GM18873 (cell line): ENCODE data around the gene ADGRV1.
"Not testable (repeated sequence)": the region's sequence is repeated elsewhere in the genome, so short reads cannot be mapped to it uniquely, and the experiment has no call there.

Source experiments
- ATAC-seq: cut with Tn5 transposase; IDR thresholded peaks from one replicate; pipeline ENCODE4 v1.9.1; 2021; ENCODE audit warnings: mild to moderate bottlenecking, moderate library complexity, moderate number of reproducible peaks; ENCODE audit not compliant: unreplicated experiment, low FRiP score

Gene ADGRV1

DNA sequence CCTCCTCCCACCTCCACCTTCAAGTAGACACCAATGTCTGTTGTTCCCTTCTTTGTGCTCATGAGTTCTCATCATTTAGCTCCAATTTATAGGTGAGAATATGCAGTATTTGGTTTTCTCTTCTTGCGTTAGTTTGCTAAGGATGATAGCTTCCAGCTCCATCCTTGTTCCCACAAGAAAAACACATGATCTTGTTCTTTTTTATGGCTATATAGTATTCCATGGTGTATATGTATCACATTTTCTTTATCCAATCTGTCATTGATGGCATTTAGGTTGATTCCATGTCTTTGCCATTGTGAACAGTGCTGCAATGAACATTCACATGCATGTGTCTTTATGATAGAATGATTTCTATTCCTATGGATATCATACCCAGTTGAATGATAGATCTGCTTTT, 454.3 kb downstream of the ADGRV1 start:
- ATAC-seq, result not testable (repeated sequence)

DNA sequence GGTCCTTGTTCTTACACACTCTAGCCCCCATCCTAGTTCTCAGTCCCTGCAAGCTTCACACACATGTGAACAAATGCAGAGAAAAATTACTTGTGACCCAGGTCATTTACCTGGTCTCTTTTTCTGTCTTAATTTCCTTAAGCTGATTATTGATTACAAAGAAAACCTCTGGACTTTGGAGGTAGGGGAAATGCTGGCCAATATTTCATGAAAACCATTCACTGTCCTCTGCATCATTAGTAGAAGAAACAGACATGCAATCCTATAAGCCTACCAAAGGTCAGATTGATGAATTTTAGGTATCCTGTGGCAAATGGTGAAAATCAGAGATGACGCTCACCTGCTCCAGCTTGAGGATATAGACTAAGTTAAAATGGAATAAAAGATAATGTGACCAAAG, 457.7 kb downstream of the ADGRV1 start:
- ATAC-seq, result no peak

DNA sequence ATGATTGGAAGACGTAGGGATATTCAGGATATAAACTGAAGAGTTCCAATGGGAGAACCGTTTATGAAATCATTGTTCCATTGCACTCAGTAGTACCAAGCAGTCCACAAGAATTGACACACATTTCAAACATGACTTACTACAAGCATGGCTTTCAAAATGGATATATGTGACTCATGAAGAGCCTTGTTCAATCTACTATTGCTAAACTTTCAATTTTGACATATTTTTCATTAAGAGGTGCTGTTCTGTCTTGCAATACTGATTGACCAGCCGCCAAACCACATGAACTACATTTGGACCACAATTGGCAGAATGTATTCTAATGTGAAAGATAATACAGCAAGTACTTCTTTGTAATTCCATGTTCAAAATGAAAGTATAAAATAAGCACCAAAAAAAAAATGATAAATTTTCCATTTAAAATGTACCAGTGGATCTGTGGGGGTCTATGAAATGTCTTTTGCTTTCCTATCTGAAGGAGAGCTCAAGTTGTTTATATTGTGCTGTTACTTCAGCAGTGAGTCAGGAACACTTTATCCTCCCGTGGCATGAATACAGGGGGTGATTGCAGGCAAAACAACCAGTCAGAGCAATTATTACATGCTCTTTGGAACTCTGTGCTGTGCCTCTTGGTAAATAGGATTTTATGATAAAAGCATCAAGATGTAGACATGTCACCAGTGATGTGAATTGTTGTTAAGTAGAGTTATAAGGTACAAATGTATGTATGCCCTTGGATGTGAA, 458.5 kb downstream of the ADGRV1 start:
- ATAC-seq, result no peak

DNA sequence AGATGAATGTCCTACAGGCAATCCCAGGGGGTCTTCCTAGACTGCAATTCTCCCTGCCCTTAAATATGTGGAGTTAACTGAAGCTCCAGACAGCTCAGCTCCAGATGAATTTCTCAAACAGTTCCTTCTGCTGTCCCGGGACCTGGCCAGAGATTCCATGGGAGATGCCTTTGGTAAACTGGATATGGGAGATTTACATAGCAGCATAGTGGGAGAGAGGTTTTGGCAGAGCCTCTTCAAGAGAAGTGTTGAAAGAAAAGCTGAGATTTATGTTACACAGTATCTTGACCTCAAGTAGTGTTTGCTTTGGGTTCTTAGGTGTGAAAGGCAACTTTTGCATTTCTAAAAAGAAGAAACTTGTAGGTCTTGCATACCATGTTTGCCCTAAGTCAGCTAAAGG, 459.6 kb downstream of the ADGRV1 start:
- ATAC-seq, result no peak

DNA sequence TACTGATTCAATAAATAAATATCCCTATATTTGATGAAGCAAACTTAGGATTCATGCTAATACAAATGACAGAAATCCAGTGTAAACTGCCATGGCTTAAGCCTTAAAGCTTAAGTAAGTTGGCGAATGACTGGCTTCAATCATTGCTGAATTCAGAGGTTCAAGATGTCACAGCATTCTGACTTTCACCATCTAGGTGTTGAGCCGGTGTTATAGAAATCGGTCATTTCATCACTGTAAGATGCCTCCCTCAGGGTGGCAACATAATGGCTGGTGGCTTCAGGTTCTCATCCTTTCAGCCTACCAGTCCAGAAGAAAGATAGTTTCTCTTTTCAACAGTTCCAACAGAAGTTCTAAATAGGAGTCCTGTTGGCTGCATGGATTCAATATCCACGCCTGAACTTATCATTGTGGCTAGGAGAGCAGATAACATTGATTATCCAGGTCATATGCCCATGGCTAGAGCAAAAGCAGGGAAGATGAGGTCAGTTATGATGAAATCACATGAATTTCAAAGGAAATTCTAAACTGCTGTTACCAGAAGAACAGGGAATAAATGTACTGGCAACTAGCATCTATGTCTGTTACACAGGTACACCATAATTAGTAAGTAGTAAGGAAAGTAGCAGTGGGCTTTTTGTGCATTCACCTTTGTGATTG, 460.2 kb downstream of the ADGRV1 start:
- ATAC-seq, result no peak

DNA sequence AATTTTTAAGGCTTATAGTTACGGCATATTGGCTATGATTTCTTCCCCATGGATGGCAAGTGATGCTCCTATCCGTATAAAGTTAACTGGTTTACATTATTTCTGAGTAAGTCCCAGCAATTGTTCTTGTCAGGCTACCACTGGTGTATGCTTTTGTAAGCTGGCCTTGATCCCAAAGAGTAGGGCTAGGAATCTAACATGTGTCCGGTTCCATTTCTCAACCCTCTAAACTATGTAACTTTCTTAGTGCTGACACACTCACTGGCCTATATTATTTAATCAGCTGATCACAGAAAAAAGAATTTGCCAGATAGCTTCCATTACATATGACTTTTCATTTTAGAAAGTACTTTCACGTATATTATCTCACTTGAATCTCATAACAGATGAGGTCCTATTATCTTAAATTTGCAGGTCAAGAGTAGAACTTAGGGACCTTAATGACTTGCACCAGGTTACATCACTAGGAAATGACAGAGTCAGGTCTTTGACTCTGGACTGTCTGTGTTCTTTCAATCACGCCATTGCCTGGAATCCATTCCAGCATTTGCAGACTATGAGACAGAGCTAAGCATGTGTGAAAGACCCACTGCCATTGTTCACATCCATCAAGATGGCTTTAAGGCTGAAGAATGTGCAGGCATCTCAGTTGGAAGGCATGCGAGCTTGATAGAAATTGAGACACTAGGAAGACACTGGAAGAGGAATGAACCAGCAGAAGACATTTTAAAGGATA, 461.6 kb downstream of the ADGRV1 start:
- ATAC-seq, result no peak

DNA sequence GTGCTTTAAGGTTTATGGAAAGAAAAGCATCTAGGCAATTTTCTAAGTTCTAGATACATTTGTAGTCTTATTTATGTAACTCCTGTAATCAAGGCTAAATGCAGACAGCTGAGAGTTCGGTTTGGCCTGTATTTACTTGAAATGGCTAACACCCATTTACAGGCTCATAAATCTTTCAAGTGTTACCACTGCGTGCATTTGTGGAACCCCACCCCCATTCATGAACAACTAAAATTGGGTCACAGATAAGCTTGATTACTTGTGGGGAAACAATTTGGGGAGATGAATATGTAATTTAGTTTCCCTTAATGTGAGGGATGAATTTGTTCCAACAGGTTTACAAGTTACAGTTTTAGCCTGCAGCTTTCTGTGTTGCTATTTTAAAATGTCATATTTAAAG, 463.9 kb downstream of the ADGRV1 start:
- ATAC-seq, result no peak

DNA sequence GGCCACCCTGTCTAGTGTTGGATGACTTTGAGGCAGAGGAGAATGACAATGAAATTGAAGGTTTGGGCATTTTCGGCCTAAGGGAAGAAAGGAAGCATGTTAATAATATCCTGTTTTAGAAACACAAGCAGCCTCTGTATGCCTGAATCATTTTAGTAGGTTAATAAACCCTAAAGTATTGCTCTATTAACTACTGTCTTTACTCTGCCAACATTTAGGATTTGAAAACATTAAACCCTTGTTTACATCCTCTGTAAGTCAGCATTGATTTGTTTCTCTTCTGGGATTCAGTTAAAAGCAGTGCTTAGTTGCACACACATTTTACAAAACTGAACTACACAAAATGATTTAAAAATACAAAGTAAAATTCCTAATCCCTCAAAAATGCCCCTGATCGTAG, 465.6 kb downstream of the ADGRV1 start:
- no peak for ATAC-seq

DNA sequence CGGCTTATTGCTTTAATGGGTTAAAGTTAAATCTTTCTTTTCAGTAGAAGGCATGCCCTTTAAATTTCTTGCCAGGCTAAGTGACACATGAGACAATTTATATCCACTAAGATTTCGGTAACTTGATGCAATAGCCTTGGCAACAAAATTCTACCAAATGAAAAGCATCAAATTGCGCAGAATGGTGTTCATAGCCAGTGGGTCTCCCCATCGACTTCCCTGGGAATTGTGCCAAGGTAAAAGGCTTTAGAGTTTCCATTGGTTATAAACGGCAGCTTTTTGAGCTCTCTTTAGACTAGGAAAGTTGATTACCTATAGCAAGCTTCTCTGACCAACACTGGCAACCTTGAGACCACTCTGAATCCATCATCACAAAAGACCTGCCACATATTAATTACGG, 466.1 kb downstream of the ADGRV1 start:
- ATAC-seq, result no peak

DNA sequence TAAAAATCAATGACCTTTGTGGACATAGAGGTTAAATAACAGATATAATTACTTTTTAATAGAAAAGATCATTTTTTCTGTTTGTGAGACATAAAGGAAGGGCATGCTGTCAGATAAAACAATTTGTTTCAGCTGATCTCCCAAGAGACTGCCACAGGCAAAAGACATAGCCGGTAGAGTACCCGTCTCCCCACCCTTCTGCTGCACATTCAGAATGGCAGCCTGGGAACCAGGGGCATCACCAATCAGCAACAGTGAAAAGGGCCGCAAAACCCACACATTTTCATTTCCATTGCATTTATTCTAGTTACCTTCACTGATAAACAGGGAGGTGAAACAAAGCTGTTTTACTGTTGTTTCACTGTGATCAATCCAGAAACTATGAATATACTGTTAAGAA, 466.9 kb downstream of the ADGRV1 start:
- ATAC-seq, result no peak

DNA sequence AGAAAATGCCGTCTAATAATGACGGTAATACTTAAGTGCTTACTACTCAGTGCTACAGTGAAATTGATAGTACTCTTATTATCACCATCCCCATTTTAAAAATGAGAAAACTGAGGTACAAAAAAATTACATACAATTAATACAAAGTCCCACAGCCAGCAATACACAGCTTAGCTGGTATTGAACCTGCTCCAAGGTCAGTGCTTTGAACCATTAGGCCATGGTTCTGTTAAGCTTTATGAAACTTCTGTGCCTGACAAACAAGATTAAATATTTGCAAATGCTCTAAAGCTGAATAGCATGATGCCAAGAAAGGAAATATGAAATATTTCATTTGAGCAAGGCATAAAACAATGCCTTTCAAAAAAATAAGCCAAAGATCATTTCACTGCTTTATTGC, 467.4 kb downstream of the ADGRV1 start:
- no peak for ATAC-seq

DNA sequence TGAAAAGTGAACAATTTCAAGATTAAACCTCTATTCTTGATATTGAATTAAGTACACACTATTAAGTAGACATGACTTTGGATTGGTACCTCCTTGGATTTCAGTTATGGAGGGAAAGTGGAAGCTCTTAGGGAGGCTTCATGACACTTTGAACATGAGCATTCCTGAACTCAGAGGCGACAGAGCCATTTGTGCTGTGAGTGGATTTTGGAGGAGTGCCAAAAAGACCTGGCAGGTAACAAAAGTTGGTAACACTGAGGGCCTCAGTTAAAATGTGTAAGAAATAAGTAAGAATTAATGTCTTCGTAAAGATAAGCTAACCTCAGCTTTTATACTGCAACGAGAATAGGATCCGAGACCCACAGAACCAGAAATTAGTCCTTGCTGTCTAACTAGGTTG, 467.9 kb downstream of the ADGRV1 start:
- no peak for ATAC-seq

DNA sequence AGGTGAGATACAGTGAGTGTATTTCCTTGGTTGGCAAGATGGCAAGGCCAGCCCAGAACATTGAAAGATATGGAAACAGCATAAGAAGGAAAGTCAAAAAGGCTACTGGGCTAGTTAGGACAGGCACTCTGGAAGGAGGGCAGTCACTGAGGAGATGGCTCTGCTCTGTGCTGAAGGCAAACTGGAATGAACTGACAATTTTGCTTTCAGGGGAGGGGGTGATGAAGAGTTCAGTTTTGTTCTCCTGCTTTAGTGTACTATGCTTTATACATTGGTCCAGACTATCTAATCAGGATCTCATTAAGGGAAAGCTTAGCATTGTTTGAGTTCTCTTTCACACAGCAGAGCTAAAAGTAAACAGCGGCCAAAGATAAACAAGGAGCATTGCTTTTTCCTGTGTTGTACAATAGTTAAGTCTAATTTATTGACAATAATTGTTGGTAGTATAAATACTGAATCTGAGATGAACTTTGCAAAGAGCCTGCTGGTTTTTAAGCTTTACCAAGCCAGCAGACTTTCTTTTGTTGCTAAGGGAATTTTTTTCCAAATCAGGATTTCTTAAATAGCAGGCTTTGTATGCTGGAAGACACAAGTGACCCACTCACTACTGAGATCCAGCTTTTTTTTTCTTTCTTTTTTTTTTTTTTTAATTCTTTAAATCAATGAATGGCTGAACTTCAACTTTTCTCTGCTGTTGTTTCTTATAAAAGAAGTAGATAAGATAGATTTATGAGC, 469.0 kb downstream of the ADGRV1 start:
- no peak for ATAC-seq

DNA sequence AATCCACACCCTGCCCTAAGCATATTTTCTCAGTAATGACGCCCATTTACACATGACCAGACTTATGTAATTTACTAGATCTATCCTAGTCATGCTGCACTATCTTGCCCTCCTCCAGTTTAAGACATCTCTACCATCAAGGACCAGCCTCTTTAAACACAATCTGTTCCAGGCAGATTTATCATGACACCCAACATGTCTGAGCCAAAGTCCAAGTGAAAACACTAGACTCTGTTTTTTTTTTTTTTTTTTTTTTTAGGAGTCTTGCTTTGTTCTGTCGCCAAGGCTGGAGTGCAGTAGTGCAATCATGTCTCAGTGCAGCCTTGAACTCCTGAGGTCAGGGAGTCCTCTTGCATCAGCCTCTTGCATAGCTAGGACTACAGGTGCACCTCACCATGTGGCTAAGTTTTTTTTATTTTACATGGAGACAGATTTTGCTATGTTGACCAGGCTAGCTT, 469.9 kb downstream of the ADGRV1 start:
- ATAC-seq, result no peak

DNA sequence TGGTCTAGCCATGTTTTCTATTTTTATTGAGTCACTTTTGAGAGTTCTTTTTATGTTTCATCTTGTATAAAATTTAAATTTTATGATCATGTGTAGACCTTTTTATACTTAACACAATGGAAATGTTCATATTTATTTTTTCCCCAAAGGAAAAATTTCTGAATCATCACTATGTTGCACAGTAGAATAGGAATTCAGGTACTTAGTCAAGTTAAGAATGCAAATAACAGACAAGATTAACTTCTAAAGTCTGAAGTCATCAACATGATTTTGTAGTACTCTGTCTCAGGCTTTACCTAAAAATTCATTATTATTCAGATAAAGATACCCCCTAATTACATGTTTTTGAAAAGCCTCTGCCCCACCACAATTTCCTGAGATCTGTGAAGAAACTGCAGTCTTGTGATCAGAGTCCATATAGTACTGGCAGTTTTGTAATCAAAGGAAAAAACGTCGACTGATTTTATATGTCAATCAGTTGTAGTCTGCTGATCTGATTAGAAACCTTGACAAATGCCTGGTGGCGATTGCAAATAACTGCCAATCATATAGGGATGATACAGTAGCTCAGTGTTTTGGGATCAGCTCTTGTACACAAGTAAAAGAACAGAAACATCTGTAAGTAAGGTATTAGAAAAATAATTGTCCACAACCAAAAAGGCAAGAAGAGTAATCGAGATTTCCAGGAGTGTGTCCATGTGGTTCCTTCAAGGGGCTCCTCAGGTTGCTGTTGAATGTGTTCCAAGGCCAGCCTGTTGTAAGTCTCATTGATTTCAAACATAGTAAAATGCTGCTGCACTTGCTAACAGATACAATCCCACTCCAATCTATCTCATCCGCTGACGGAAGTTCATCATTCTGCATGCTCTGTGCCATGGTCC, 472.2 kb downstream of the ADGRV1 start:
- ATAC-seq, result no peak

DNA sequence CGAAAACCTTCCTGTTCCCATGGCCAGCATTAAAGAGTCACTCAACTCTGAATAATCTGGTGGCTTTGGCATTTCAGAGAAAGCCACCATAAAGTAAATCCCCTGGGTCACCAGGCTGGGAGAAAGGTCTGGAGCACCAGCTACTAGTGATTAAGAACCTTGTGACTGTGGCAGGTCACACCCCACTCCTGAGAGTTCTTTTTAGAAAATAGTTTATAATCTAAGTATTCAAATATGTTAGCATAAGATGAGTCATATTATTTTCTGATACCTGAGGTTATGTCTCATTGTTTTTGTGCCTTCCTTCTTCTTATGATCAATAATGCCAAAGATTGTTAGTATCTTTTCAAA, 472.8 kb downstream of the ADGRV1 start:
- ATAC-seq, result no peak

DNA sequence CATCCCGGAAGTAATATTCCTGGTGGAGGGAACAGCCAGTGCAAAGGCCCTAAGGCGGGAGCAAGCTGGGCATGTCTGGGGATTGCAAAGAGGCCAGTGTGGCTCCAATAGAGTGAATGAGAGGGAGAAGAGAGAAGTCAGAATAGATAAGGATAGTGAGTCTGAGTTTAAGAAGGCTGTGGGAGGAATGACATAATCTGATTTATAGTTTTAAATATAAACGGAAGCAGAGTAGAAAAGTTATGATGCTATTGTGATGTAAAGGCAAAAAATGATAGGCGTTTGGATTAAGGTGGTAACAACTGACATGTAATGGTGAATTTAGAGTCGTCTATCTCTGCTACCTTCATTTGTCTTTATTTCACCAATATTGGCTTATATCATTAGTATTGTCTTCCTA, 473.5 kb downstream of the ADGRV1 start:
- ATAC-seq, result no peak

DNA sequence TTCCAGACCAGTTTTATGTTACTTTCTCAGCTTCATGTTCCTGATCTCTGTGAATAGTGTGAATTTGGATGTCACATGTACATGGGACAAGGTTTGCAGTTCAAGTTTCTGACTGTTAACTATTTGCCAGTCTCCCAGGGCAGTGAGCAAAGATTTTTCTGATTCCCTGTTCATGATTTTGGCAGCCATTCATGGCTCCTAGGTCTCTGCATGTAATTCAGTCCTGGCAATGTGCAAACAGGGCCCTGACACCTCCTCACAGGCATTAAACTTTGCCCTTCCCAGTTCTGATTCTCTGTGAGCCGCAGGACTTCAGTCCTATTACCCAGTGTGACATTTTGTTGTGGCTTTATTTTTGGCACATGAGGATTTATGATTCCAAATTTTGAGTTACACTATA, 474.8 kb downstream of the ADGRV1 start:
- no peak for ATAC-seq

DNA sequence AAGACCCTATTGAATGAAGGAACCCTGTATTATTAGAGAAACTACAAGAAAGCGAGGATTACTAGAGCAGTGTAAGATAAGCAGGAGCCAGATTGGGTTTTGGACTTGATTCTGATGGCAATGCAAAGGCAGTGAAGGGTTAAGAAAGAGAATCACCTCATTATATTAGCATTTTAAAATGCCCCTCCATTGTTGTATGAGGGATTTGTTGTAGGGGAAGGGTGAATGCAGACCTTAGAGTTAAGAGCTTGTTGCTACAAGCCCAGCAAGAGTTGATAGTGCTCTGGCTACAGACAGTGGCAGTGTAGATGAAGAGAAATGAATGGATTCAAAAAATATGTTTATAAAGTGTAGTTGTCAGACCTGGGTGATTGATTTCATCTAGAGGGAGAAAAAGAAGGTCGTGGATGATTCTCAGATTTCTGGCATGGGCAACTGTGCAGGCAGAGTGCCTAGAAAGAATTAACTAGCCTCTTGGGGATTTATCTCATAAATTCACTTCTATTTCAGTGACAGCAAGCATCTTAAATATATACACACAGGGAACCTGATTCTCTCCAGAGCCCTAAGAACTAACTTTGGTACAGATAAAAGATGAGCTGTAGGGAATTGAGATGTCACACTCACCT, 479.7 kb downstream of the ADGRV1 start:
- no peak for ATAC-seq

DNA sequence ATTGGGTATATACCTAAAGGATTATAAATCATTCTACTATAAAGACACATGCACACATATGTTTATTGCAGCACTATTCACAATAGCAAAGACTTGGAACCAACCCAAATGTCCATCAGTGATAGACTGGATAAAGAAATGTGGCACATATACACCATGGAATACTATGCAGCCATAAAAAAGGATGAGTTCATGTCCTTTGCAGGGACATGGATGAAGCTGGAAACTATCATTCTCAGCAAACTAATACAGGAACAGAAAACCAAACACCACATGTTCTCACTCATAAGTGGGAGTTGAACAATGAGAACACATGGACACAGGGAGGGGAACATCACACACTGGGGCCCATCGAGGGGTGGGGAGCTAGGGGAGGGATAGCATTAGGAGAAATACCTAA, 482.5 kb downstream of the ADGRV1 start:
- ATAC-seq, result not testable (repeated sequence)
